Measurements from ENCODE around the gene ANAPC2.

ANAPC2 gene

DNA sequence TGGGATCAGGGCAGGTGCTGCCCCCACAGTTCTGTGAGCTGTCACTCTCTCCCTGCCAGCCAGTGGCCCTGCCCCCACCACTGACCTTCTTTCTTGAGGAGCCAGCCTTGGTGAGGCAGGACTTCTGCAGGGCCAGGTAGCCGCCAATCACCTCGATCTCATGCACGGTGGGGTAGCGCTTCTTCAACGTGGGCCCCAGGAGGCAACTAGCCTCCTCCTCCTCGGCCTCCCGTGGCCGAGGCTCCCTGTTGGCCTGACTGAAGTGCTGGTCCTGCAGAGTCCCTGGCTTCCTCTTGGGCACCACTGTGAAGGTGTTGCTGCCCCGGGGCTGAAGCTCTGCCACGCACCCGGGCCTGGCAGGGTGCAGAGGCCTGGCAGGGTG lies 10.5 kb upstream of the ANAPC2 start:
- Histone ChIP-seq H3K9me2 (replicated peaks; ENCODE audit: insufficient read depth, low read length) (no peaks in the 10 kb centered on the region), H3K27me3 (replicated peaks; ENCODE audit: insufficient read depth, low read length) (no peaks in the 10 kb centered on the region), H2AFZ (ENCODE audit: low read length) (no peak overlapping the region), H3K27ac (ENCODE audit: low read length) (no peak overlapping the region), H3K79me2 (ENCODE audit: low read length) (peaks cover 18% of the 10 kb centered on the region), H3F3A (ENCODE audit: insufficient read depth, low read length) (peaks cover 10% of the 10 kb centered on the region; the same call in 1 of the 2 replicates), H4K20me1 (ENCODE audit: insufficient read depth, low read length) (no peaks in the 10 kb centered on the region), H3K4me3 (ENCODE audit: low read length) (no peak overlapping the region), H3K4me1 (ENCODE audit: low read length) (peaks cover 6% of the 10 kb centered on the region), H3K9me3 (replicated peaks; ENCODE audit: insufficient read depth, low read length) (no peaks in the 10 kb centered on the region), H3K4me2 (ENCODE audit: low read depth, low read length) (no peak overlapping the region), H3K36me3 (replicated peaks; ENCODE audit: insufficient read depth, low read length) (no peaks in the 10 kb centered on the region), H3K9ac (ENCODE audit: low read length) (no peak overlapping the region)
- TF ChIP-seq EZH2 (optimal IDR thresholded peaks at IDR 0.05; ENCODE audit: low read depth, low read length) (no peak), EZH2phosphoT487 (IDR thresholded peaks at IDR 0.05; ENCODE audit: low read length) (no peak)
- TF ChIP-seq, protein P1, sequence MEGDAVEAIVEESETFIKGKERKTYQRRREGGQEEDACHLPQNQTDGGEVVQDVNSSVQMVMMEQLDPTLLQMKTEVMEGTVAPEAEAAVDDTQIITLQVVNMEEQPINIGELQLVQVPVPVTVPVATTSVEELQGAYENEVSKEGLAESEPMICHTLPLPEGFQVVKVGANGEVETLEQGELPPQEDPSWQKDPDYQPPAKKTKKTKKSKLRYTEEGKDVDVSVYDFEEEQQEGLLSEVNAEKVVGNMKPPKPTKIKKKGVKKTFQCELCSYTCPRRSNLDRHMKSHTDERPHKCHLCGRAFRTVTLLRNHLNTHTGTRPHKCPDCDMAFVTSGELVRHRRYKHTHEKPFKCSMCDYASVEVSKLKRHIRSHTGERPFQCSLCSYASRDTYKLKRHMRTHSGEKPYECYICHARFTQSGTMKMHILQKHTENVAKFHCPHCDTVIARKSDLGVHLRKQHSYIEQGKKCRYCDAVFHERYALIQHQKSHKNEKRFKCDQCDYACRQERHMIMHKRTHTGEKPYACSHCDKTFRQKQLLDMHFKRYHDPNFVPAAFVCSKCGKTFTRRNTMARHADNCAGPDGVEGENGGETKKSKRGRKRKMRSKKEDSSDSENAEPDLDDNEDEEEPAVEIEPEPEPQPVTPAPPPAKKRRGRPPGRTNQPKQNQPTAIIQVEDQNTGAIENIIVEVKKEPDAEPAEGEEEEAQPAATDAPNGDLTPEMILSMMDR (IDR thresholded peaks at IDR 0.05; ENCODE audit: low read length), result no peak
- DNase-seq, result no peak

- Histone ChIP-seq H3K9me3 (replicated peaks; ENCODE audit: insufficient read depth, low read length) (no peaks in the 10 kb centered on the region), H3K4me1 (ENCODE audit: low read length) (peaks cover 5% of the 10 kb centered on the region; the same call in 1 of the 2 replicates)
- no peak for DNase-seq
Observed at GRCh38 chr9:137198051-137198901, 9.9 kb upstream of the ANAPC2 start.

DNA sequence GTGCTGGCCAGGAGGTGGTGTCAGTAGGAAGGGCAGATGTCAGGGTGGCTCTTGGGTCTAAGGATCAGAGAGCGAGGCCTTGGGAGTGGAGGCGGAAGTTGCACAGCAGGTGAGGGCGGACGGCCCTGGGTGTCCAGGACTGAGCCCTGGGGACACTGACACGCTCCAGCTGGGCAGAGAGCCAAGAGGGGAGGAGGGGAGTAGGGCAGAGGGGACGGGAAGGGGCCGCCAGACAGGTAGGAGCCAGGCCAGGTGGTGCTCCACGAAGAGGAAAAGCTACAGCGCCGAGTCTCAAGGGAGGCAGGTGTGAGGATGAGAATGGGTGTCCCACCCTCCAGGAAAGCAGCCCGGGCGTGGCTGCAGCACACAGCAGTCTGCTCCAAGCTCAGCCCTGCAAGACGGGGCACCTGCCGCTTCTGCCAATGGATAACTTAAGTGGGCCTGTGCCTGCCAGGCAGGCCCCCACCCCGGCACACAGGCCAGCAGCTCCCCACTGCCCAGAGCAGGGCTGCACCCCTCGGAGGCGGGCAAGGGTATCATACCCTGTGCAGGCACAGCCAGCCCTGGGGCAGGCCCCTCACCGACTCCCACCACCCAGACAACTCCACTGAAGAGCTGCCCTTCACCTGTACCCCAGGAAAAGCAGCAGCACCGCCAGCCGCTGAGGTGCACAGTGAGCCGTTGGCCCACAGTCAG lies 7.3 kb upstream of the ANAPC2 start:
- H3K9me2 ChIP-seq (replicated peaks; ENCODE audit: insufficient read depth, low read length), result no peaks in the 10 kb centered on the region
- no peaks in the 10 kb centered on the region for H4K20me1 ChIP-seq (ENCODE audit: insufficient read depth, low read length)
- TF ChIP-seq EZH2phosphoT487 (IDR thresholded peaks at IDR 0.05; ENCODE audit: low read length) (no peak), EZH2 (optimal IDR thresholded peaks at IDR 0.05; ENCODE audit: low read depth, low read length) (no peak)
- TF ChIP-seq, protein P1 (IDR thresholded peaks at IDR 0.05; ENCODE audit: low read length), result no peak
- H2AFZ ChIP-seq (ENCODE audit: low read length), result no peak overlapping the region
- H3K9ac ChIP-seq (ENCODE audit: low read length), result no peak overlapping the region
- 0 out of 2 replicates have a peak, but pooled peaks cover 4% of the 10 kb centered on the region for H3F3A ChIP-seq (ENCODE audit: insufficient read depth, low read length)
- H3K27ac ChIP-seq (ENCODE audit: low read length), result no peak overlapping the region
- H3K4me1 ChIP-seq (ENCODE audit: low read length), result no peaks in the 10 kb centered on the region
- no peak overlapping the region for H3K4me3 ChIP-seq (ENCODE audit: low read length)
- no peak for DNase-seq
- no peaks in the 10 kb centered on the region for H3K27me3 ChIP-seq (replicated peaks; ENCODE audit: insufficient read depth, low read length)
- H3K79me2 ChIP-seq (ENCODE audit: low read length), result peaks cover 11% of the 10 kb centered on the region
- no peaks in the 10 kb centered on the region for H3K36me3 ChIP-seq (replicated peaks; ENCODE audit: insufficient read depth, low read length)
- H3K9me3 ChIP-seq (replicated peaks; ENCODE audit: insufficient read depth, low read length), result no peaks in the 10 kb centered on the region
- H3K4me2 ChIP-seq (ENCODE audit: low read depth, low read length), result no peak overlapping the region

More at GRCh38 chr9:137198051-137198901, 9.9 kb upstream of the ANAPC2 start:
- Histone ChIP-seq H3K27me3 (replicated peaks; ENCODE audit: insufficient read depth, low read length) (no peaks in the 10 kb centered on the region), H2AFZ (ENCODE audit: low read length) (no peak overlapping the region), H3K79me2 (ENCODE audit: low read length) (peaks cover 14% of the 10 kb centered on the region), H3K9ac (ENCODE audit: low read length) (no peak overlapping the region), H3K4me3 (ENCODE audit: low read length) (no peak overlapping the region), H3K9me2 (replicated peaks; ENCODE audit: insufficient read depth, low read length) (no peaks in the 10 kb centered on the region), H3K27ac (ENCODE audit: low read length) (no peak overlapping the region), H3K36me3 (replicated peaks; ENCODE audit: insufficient read depth, low read length) (no peaks in the 10 kb centered on the region), H4K20me1 (ENCODE audit: insufficient read depth, low read length) (no peaks in the 10 kb centered on the region), H3F3A (ENCODE audit: insufficient read depth, low read length) (0 out of 2 replicates have a peak, but pooled peaks cover 10% of the 10 kb centered on the region), H3K4me2 (ENCODE audit: low read depth, low read length) (no peak overlapping the region)
- TF ChIP-seq, protein P1 (IDR thresholded peaks at IDR 0.05; ENCODE audit: low read length), result no peak

All from MM.1S (cell line).